Measurements from ENCODE around the gene IFITM2. TPM values are rescaled to one million over a fixed set of nuclear protein-coding genes. Genes with fewer than 3 reads are reported as not detected.

IFITM2 gene
- total and polyA plus RNA-seq, 2 experiments from 2014 or later, result 104 to 1,025 TPM

GRCh38 chr11:271319-271715 lies 36.3 kb upstream of the IFITM2 start:
- H3K79me2 ChIP-seq (ENCODE audit: insufficient read depth), result no peaks in the 10 kb centered on the region
- no peaks in the 10 kb centered on the region for H3K4me1 ChIP-seq (ENCODE audit: insufficient read depth)
- WGBS, 2 experiments (ENCODE audit: low coverage in 1 of 2, low lambda C conversion rate in 2 of 2, missing lambda C conversion rate in 2 of 2), result 75 to 83% methylated on average over 8 of the region's 8 CpGs
- TF ChIP-seq EZH2 (IDR thresholded peaks at IDR 0.05; ENCODE audit: insufficient read depth, poor library complexity, severe bottlenecking), result no peak
- no peak for TF ChIP-seq EZH2phosphoT487 (IDR thresholded peaks at IDR 0.05; ENCODE audit: insufficient read depth, low read depth)
- in situ Hi-C loops (cut with MboI), result no loop called here
- H4K20me1 ChIP-seq (ENCODE audit: insufficient read depth), result no peaks in the 10 kb centered on the region
- H3K9me3 ChIP-seq (ENCODE audit: low read depth), result no peaks in the 10 kb centered on the region
- H3K4me2 ChIP-seq (ENCODE audit: unreplicated experiment), result no peak overlapping the region
- H3K4me3 ChIP-seq, result no peak overlapping the region
- DNase-seq, result no peak
- H3F3A ChIP-seq (ENCODE audit: insufficient read depth), result peaks cover 4% of the 10 kb centered on the region
- no peaks in the 10 kb centered on the region for H3K36me3 ChIP-seq (ENCODE audit: low read depth)
- H3K9ac ChIP-seq, result no peak overlapping the region
- H3K27me3 ChIP-seq (replicated peaks; ENCODE audit: insufficient read depth), result peaks cover 11% of the 10 kb centered on the region; the same call in 1 of the 2 replicates
- H3K27ac ChIP-seq, result no peak overlapping the region
- no peak overlapping the region for H2AFZ ChIP-seq
- no peaks in the 10 kb centered on the region for H3K9me2 ChIP-seq (ENCODE audit: insufficient read depth)

DNA sequence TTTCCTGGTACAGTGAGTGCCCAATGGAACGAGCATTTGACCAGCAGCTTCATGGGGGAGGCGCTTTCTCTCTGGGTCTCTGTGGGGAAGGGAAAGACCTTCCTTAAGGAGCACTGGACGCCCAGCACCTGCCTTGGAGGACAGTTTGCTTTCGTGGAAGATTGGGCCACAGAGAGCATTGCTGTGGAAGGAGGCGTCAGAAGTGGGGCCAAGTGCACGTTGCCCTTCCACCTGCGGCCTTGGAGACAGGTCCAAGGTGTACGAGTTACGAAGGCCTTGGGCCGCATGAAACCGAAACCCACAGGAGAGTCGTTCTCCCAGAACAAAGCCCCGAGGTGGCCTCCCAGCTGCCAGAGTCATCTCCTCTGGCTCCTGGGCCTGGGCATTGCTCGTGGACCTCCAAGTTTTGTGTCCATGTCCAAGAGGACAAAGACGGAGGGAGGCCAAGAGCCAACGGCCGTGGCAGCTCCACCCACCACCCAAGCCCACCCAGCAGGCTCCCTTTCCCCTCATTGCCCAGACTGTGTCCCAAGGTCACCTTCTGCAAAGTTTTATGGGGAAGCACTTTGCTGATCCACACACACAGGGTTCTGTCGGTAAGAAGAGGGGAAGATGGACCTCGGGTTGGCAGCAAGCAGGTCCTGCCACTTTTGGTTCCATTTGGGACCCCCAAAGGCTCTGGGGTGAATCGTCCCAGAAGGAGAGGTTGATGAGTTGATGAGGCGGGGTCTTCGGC lies 35.3 kb upstream of the IFITM2 start:
- H3K9ac ChIP-seq, result no peak overlapping the region
- no peaks in the 10 kb centered on the region for H4K20me1 ChIP-seq (ENCODE audit: insufficient read depth)
- TF ChIP-seq EZH2phosphoT487 (IDR thresholded peaks at IDR 0.05; ENCODE audit: insufficient read depth, low read depth) (no peak), EZH2 (IDR thresholded peaks at IDR 0.05; ENCODE audit: insufficient read depth, poor library complexity, severe bottlenecking) (no peak)
- no peaks in the 10 kb centered on the region for H3K4me1 ChIP-seq (ENCODE audit: insufficient read depth)
- H3F3A ChIP-seq (ENCODE audit: insufficient read depth), result peaks cover 4% of the 10 kb centered on the region
- H3K9me2 ChIP-seq (ENCODE audit: insufficient read depth), result no peaks in the 10 kb centered on the region
- no peaks in the 10 kb centered on the region for H3K79me2 ChIP-seq (ENCODE audit: insufficient read depth)
- H3K27me3 ChIP-seq (replicated peaks; ENCODE audit: insufficient read depth), result peaks cover 12% of the 10 kb centered on the region; the same call in 1 of the 2 replicates
- no peak overlapping the region for H3K27ac ChIP-seq
- DNase-seq, result no peak
- no peak overlapping the region for H3K4me2 ChIP-seq (ENCODE audit: unreplicated experiment)
- H3K4me3 ChIP-seq, result no peak overlapping the region
- in situ Hi-C loops (cut with MboI), result no loop called here
- H3K9me3 ChIP-seq (ENCODE audit: low read depth), result no peaks in the 10 kb centered on the region
- H3K36me3 ChIP-seq (ENCODE audit: low read depth), result no peaks in the 10 kb centered on the region
- WGBS, 2 experiments (ENCODE audit: low coverage in 1 of 2, low lambda C conversion rate in 2 of 2, missing lambda C conversion rate in 2 of 2), result 70% methylated on average over 19 to 21 of the region's 22 CpGs
- H2AFZ ChIP-seq, result no peak overlapping the region

DNA sequence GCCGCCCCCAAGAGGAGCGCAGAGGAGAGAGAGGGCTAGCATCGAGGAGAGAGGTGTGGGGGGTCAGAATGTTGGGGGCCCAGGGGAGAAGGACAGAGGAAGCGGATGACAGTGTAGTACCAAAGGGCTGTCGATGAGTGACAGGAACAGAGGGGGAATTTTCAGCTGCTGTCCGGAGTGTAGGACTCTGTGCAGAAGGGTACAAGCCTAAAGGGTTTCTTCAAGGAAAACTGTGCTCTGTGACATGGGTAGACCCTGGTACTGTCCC lies 34.8 kb upstream of the IFITM2 start:
- 72 to 75% methylated on average over 5 to 6 of the region's 6 CpGs for WGBS, 2 experiments (ENCODE audit: low coverage in 1 of 2, low lambda C conversion rate in 2 of 2, missing lambda C conversion rate in 2 of 2)
- H3K9ac ChIP-seq, result no peak overlapping the region
- H3K79me2 ChIP-seq (ENCODE audit: insufficient read depth), result no peaks in the 10 kb centered on the region
- H3K27me3 ChIP-seq (replicated peaks; ENCODE audit: insufficient read depth), result peaks cover 16% of the 10 kb centered on the region
- no peak overlapping the region for H3K27ac ChIP-seq
- no peaks in the 10 kb centered on the region for H3K36me3 ChIP-seq (ENCODE audit: low read depth)
- no peaks in the 10 kb centered on the region for H4K20me1 ChIP-seq (ENCODE audit: insufficient read depth)
- H3K9me3 ChIP-seq (ENCODE audit: low read depth), result no peaks in the 10 kb centered on the region
- no peak for DNase-seq
- no peaks in the 10 kb centered on the region for H3K9me2 ChIP-seq (ENCODE audit: insufficient read depth)
- in situ Hi-C loops (cut with MboI), result no loop called here
- H3K4me2 ChIP-seq (ENCODE audit: unreplicated experiment), result no peak overlapping the region
- TF ChIP-seq EZH2phosphoT487 (IDR thresholded peaks at IDR 0.05; ENCODE audit: insufficient read depth, low read depth) (no peak), EZH2 (IDR thresholded peaks at IDR 0.05; ENCODE audit: insufficient read depth, poor library complexity, severe bottlenecking) (no peak)
- peaks cover 4% of the 10 kb centered on the region for H3F3A ChIP-seq (ENCODE audit: insufficient read depth)
- no peaks in the 10 kb centered on the region for H3K4me1 ChIP-seq (ENCODE audit: insufficient read depth)
- no peak overlapping the region for H2AFZ ChIP-seq
- no peak overlapping the region for H3K4me3 ChIP-seq

DNA sequence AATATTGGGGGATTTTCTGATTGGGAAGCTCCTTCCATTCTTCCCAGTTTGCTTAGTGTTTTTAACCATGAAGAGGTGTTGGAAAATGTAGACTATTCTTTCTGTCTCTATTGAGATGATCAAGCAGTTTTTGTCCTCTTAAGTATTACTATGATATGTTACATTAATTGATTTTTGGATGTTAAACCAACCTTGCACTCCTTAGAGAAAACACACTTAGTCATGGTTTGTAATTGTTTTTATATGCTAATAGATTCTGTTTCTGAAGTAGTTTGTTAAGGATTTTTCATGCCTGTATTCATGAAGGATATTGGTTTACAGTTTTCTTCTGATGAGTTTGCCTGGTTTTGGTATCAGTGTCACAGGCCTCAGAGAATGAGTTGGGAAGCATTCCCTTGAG lies 31.4 kb upstream of the IFITM2 start:
- H3K4me2 ChIP-seq (ENCODE audit: unreplicated experiment), result no peak overlapping the region
- no peak for DNase-seq
- no peak overlapping the region for H3K4me3 ChIP-seq
- no peak overlapping the region for H3K9ac ChIP-seq
- peaks cover 46% of the 10 kb centered on the region for H3K27me3 ChIP-seq (replicated peaks; ENCODE audit: insufficient read depth)
- no peak for TF ChIP-seq EZH2phosphoT487 (IDR thresholded peaks at IDR 0.05; ENCODE audit: insufficient read depth, low read depth)
- no peak for TF ChIP-seq EZH2 (IDR thresholded peaks at IDR 0.05; ENCODE audit: insufficient read depth, poor library complexity, severe bottlenecking)
- no peaks in the 10 kb centered on the region for H3F3A ChIP-seq (ENCODE audit: insufficient read depth)
- no peaks in the 10 kb centered on the region for H3K36me3 ChIP-seq (ENCODE audit: low read depth)
- H3K9me3 ChIP-seq (ENCODE audit: low read depth), result no peaks in the 10 kb centered on the region
- no peaks in the 10 kb centered on the region for H4K20me1 ChIP-seq (ENCODE audit: insufficient read depth)
- H3K9me2 ChIP-seq (ENCODE audit: insufficient read depth), result no peaks in the 10 kb centered on the region
- no peak overlapping the region for H2AFZ ChIP-seq
- H3K27ac ChIP-seq, result no peak overlapping the region
- H3K4me1 ChIP-seq (ENCODE audit: insufficient read depth), result no peaks in the 10 kb centered on the region
- in situ Hi-C loops (cut with MboI), result no loop called here
- H3K79me2 ChIP-seq (ENCODE audit: insufficient read depth), result no peaks in the 10 kb centered on the region

All from GM23248 (cell line).